RWPE1 (cell line): ENCODE data around the gene MEG3.

Experiments
- CTCF ChIA-PET: fragments of 350-600 bp; sonication (Branson Sonifier 250); formaldehyde crosslinking; extraction: SDS; loops from one replicate; lab custom pipeline; 2021; lab: Yijun Ruan, JAX
- POLR2A ChIA-PET: fragments of 400-600 bp; formaldehyde crosslinking; extraction: SDS; loops from one replicate; lab custom pipeline; 2020; ENCODE audit warnings: antibody characterized with exemption; ENCODE audit not compliant: low non-redundant PET; lab: Yijun Ruan, JAX
- DNase-seq: peaks from one replicate; pipeline ENCODE4 v3.0.0; 2012; ENCODE audit warnings: low spot score
- H3K27ac ChIP-seq: fragments of 450-650 bp; 2 replicates; pipeline ENCODE4 v1.5.1; 2017
- TF ChIP-seq, protein P1 (sequence below): fragments of 450-650 bp; conservative IDR thresholded peaks from 2 replicates; pipeline ENCODE4 v1.5.1; 2017; ENCODE audit warnings: low read depth, mild to moderate bottlenecking

MEG3 gene

DNA sequence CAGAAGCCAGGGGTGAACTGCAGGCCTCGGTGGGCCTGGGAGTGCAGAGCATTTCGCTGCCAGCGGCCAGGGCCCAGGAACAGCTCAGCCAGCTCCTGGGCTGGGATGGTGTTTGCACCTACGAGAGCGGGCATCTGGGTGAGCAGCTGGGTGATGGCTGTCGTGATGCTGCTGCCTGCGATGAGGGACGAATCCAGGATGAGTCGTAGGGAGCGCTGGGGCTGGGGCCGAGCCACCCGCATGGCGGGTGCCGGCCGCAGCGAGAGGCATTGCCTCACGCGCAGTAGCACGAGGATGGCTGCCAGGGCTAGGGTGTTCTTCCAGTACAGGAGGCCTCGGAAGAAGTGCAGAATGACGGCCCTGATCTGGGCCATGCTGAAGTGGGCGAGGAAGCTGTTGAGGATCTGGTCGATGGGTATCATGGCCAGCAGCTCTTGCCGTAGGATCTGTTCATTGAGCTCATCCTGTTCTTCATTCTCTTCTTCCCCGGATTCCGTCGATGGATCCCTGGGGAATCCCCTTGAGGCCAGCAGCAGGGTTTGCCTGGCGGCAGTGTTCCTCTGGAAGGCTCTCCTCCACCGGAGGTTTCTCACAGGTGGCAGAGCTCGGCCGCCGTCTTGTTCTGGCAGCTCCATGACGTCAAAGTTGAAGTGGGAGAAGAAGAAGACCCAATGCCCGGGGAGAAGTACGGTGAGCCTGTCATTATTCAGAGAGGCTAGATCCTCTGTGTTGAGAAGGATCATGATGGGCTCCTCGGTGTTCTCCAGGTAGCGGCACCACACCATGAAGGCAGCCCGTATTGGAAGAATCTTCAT is 55.5 kb downstream of the MEG3 start:
- no peak for DNase-seq
- TF ChIP-seq, protein P1, sequence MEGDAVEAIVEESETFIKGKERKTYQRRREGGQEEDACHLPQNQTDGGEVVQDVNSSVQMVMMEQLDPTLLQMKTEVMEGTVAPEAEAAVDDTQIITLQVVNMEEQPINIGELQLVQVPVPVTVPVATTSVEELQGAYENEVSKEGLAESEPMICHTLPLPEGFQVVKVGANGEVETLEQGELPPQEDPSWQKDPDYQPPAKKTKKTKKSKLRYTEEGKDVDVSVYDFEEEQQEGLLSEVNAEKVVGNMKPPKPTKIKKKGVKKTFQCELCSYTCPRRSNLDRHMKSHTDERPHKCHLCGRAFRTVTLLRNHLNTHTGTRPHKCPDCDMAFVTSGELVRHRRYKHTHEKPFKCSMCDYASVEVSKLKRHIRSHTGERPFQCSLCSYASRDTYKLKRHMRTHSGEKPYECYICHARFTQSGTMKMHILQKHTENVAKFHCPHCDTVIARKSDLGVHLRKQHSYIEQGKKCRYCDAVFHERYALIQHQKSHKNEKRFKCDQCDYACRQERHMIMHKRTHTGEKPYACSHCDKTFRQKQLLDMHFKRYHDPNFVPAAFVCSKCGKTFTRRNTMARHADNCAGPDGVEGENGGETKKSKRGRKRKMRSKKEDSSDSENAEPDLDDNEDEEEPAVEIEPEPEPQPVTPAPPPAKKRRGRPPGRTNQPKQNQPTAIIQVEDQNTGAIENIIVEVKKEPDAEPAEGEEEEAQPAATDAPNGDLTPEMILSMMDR = no peak
- no peak overlapping the region for H3K27ac ChIP-seq
- CTCF ChIA-PET = no interaction called here
- POLR2A ChIA-PET = no interaction called here

DNA sequence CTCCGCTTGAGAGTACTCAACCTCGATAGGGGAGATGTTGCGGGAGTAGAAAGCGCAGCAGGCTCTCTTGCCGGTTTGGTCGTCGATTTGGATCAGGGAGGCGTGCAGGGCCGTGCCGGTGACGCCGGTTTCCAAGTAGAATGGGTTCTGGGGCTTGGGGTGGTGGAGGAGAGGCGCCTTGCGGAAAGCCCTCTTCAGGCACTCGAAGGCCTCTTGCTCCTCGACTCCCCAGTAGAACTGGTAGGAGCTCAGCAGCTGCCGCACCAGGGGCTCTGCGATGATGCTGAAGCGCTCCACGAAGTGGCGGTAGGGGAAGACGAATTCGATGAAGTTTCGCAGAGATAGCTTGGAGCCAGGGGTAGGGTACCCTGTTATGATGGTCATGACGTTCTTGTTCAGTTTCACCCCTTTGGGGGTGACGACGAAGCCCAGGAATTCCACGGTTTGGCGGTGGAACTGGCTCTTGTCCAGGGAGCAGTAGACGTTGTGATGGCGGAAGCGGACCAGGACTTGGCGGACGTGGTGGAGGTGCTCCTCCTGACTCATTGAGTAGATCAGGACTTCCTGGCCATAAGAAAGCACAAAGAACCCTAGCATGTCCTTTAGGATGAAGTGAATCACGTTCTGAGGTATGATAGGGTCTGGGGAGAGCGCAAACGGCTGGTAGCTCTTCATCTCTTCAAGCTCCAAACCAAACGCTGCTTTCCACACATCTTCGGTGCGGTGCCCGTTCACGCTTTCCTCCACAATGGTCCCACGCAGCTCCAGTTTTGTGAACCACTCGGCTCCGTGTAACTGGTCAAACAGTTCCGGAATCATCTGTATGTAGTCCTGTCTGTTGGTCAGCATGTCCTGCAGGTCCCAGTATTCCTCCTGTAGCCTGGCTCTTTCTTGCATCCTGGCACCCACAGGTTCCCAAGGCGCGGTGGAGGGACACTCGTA is 56.4 kb downstream of the MEG3 start:
- POLR2A ChIA-PET = no interaction called here
- DNase-seq = no peak
- CTCF ChIA-PET = no interaction called here
- TF ChIP-seq, protein P1 = no peak
- H3K27ac ChIP-seq = no peak overlapping the region

DNA sequence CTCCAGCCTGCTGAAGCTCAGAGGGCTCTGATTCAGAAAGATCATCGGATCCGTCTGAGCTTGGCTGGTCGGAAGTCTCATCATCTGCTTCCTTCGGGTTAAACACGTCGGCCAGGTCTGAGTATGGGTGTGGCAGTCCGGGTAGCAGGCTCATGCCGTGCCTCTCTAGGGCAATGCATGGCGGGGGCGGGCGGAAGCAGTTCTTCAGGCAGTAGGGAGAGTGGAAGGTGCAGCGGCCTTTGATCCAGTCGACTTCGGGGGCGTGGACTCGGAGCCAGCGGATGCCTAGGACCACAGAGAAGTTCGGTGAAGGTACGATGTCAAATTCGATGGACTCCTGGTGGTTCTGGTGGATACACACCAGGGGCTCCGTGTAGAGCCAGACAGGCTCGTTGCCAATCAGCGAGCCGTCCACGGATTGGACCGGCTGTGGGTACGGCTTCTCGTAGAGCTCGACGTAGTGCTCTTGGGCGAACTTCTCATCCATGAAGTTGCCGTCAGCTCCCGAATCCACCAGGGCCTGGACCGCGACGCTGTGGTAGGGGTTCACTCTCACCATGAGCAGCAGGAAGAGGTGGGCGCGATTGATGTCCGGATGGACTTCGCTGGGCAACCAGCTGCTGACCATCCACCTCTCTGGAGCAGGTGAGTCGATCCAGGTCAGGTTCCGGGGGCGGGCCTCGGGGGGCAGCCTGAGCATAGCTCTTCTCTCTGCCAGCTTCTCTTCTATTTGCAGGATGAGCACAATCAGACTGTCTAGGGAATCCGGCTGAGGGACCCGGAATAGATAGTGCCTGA is 57.3 kb downstream of the MEG3 start:
- CTCF ChIA-PET = interaction anchor here (0.6 kb wide), 1 partner anchor 189 kb away, joined by 3 read pairs; no protein-coding TSS in a partner anchor
- no peak for DNase-seq
- TF ChIP-seq, protein P1 = no peak
- POLR2A ChIA-PET = no interaction called here
- H3K27ac ChIP-seq = no peak overlapping the region

DNA sequence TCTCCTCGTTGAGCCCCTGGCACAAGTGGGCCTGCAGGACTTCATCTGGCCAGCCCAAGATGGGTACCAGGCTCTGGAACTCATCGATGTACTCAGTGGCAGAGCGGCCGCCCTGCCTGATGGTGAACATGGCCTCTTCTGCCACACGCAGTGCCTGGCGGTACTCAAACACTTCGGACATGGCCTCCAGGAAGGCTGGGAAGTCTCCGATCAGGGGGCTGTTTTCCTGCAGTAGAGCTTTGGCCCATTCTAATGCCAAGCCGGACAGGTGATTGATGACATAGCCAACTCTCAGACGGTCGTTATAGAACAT is 57.8 kb downstream of the MEG3 start:
- ChIA-PET CTCF (interaction anchor here (0.6 kb wide), 1 partner anchor 189 kb away, joined by 3 read pairs; no protein-coding TSS in a partner anchor), POLR2A (no interaction called here)
- no peak for DNase-seq
- no peak overlapping the region for H3K27ac ChIP-seq
- TF ChIP-seq, protein P1 = no peak

DNA sequence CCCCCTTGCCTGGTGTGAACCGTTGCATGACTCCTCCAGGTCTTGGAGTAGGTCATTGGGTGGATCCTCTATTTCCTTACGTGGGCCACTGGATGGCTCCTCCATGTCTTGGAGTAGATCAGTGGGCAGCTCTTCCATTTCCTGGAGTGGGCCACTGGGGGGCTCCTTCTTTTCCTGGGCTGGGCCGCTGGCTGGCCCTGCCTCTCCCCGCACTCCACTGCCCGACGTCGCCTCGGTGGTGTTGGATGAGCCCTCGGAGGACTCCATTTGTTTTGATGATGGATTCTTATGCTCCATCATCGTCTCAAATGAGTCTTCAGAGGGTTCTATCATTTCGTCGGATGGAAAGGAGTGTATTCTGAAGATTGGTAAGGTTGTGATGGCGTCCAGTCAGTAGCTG is 58.5 kb downstream of the MEG3 start:
- CTCF ChIA-PET = no interaction called here
- H3K27ac ChIP-seq = no peak overlapping the region
- POLR2A ChIA-PET = no interaction called here
- DNase-seq = no peak
- TF ChIP-seq, protein P1 = no peak

DNA sequence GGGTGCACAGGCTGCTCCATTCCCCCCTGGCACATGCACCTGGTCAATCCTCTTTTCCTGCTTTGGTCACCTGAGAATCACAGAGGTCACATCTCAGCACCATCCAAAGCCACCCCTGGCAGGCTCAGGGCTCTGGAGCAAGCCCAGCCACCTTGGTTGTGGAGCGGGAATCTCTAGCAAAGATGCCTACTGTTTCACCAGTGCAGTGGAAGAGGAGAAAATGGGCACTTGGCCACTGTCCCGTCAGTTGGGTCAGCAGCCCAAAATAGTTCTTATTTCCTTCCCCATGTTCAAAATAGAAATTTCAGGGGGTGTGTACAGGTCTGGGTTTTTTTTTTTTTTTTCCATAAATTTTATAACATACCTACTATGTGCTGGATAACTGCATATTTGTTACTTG is 59.3 kb downstream of the MEG3 start:
- CTCF ChIA-PET = no interaction called here
- no peak for DNase-seq
- TF ChIP-seq, protein P1 = no peak
- POLR2A ChIA-PET = no interaction called here
- H3K27ac ChIP-seq = no peak overlapping the region
